Ishikawa (cell line): Measurements from ENCODE around the gene WFIKKN1.

Source experiments
- CREB1 ChIP-seq: IDR thresholded peaks from 2 replicates; pipeline ENCODE4 v1.6.1; 2012; ENCODE audit warnings: low read depth
- EP300 ChIP-seq: IDR thresholded peaks from 2 replicates; pipeline ENCODE4 v1.6.1; 2012; ENCODE audit warnings: borderline replicate concordance
- FOXM1 ChIP-seq: IDR thresholded peaks from 2 replicates; pipeline ENCODE4 v1.6.1; 2012; ENCODE audit warnings: low read depth, borderline replicate concordance
- MAX ChIP-seq: IDR thresholded peaks from 2 replicates; pipeline ENCODE4 v1.6.1; 2012
- REST ChIP-seq: IDR thresholded peaks from 2 replicates; pipeline ENCODE4 v1.6.1; 2012; ENCODE audit warnings: low read depth, mild to moderate bottlenecking
- TAF1 ChIP-seq: IDR thresholded peaks from 2 replicates; pipeline ENCODE4 v1.6.1; 2012; ENCODE audit warnings: low read depth, mild to moderate bottlenecking
- TCF12 ChIP-seq: IDR thresholded peaks from 2 replicates; pipeline ENCODE4 v1.6.1; 2012; ENCODE audit warnings: low read depth
- TEAD4 ChIP-seq: IDR thresholded peaks from 2 replicates; pipeline ENCODE4 v1.6.1; 2012
- USF1 ChIP-seq: IDR thresholded peaks from 2 replicates; pipeline ENCODE4 v1.6.1; 2012
- YY1 ChIP-seq: IDR thresholded peaks from 2 replicates; pipeline ENCODE4 v1.6.1; 2012; ENCODE audit warnings: low read depth

GRCh38 chr16:632486-633335 is 1.9 kb downstream of the WFIKKN1 start:
- TF ChIP-seq TEAD4: no peak
- no peak for TF ChIP-seq USF1
- no peak for TF ChIP-seq FOXM1
- no peak for TF ChIP-seq REST
- no peak for TF ChIP-seq YY1
- TF ChIP-seq MAX: no peak
- TF ChIP-seq TAF1: no peak
- no peak for TF ChIP-seq EP300
- TF ChIP-seq CREB1: no peak
- TF ChIP-seq TCF12: no peak
